ENCODE measurements around the gene CARD9. TPM values are rescaled to one million over a fixed set of nuclear protein-coding genes. Genes with fewer than 3 reads are reported as not detected.

The CARD9 gene
- total RNA-seq, result 15.0 TPM
- long read RNA-seq, transcript CARD9-201 (13 exons, 2,123 nt), result major isoform, 11 of 33 reads
- long read RNA-seq, partial matches to known transcripts, result 10 of 33 reads
- long read RNA-seq, other reads (novel, unspliced or antisense), result 12 of 33 reads

- Histone ChIP-seq H3K9me3 (no peaks in the 10 kb centered on the region), H3K27me3 (ENCODE audit: low read depth) (no peaks in the 10 kb centered on the region), H3K4me1 (peaks cover 15% of the 10 kb centered on the region), H3K27ac (peak within 1 kb of the TSS; percentile 75), H3K4me3 (peak within 1 kb of the TSS; percentile 47), H3K36me3 (peaks cover 2% of the 10 kb centered on the region)
- ATAC-seq (peak; percentile 68 to 75), DNase-seq (peak; percentile 83)
- TF ChIP-seq CTCF (IDR thresholded peaks at IDR 0.05), result no peak
- intact Hi-C loops (cut with DNase I), result no loop called here
Observed at GRCh38 chr9:136373300-136374182, at the start of gene CARD9. TSS of gene CARD9 (minus strand) at chr9:136373669. CDS start at chr9:136372078, 1,591 bp downstream.

GRCh38 chr9:136422876-136423275, 49.4 kb upstream of the CARD9 start:
- DNase-seq (no peak), ATAC-seq (no peak)
- H3K36me3 ChIP-seq, result peaks cover 78% of the 10 kb centered on the region
- intact Hi-C loops (cut with DNase I), result no loop called here
- H3K9me3 ChIP-seq, result no peaks in the 10 kb centered on the region
- no peaks in the 10 kb centered on the region for H3K27me3 ChIP-seq (ENCODE audit: low read depth)
- TF ChIP-seq CTCF (IDR thresholded peaks at IDR 0.05), result no peak
- H3K4me3 ChIP-seq, result no peak overlapping the region
- no peak overlapping the region for H3K27ac ChIP-seq
- H3K4me1 ChIP-seq, result no peaks in the 10 kb centered on the region

- H3K27me3 ChIP-seq (ENCODE audit: low read depth), result no peaks in the 10 kb centered on the region
- no peak for TF ChIP-seq CTCF (IDR thresholded peaks at IDR 0.05)
- no peaks in the 10 kb centered on the region for H3K9me3 ChIP-seq
- intact Hi-C loops (cut with DNase I), result no loop called here
- DNase-seq, result no peak
- no peak overlapping the region for H3K27ac ChIP-seq
- H3K36me3 ChIP-seq, result peaks cover 85% of the 10 kb centered on the region
- no peak for ATAC-seq
- no peaks in the 10 kb centered on the region for H3K4me1 ChIP-seq
- H3K4me3 ChIP-seq, result no peak overlapping the region
Observed at GRCh38 chr9:136421791-136422190, 48.3 kb upstream of the CARD9 start.

GRCh38 chr9:136419092-136419420, 45.6 kb upstream of the CARD9 start:
- peaks cover 100% of the 10 kb centered on the region for H3K36me3 ChIP-seq
- intact Hi-C loops (cut with DNase I), result no loop called here
- H3K4me3 ChIP-seq, result no peak overlapping the region
- TF ChIP-seq CTCF (IDR thresholded peaks at IDR 0.05), result no peak
- no peaks in the 10 kb centered on the region for H3K9me3 ChIP-seq
- ATAC-seq (no peak), DNase-seq (no peak)
- no peaks in the 10 kb centered on the region for H3K4me1 ChIP-seq
- H3K27me3 ChIP-seq (ENCODE audit: low read depth), result no peaks in the 10 kb centered on the region
- no peak overlapping the region for H3K27ac ChIP-seq

- intact Hi-C loops (cut with DNase I), result no loop called here
- no peak overlapping the region for H3K27ac ChIP-seq
- no peaks in the 10 kb centered on the region for H3K9me3 ChIP-seq
- no peaks in the 10 kb centered on the region for H3K4me1 ChIP-seq
- ATAC-seq (no peak), DNase-seq (no peak)
- no peaks in the 10 kb centered on the region for H3K27me3 ChIP-seq (ENCODE audit: low read depth)
- no peak overlapping the region for H3K4me3 ChIP-seq
- peaks cover 100% of the 10 kb centered on the region for H3K36me3 ChIP-seq
- TF ChIP-seq CTCF (IDR thresholded peaks at IDR 0.05), result no peak
Observed at GRCh38 chr9:136418182-136419091, 45.0 kb upstream of the CARD9 start.
